ENCODE data around the gene TAS2R60.

Gene TAS2R60, protein sequence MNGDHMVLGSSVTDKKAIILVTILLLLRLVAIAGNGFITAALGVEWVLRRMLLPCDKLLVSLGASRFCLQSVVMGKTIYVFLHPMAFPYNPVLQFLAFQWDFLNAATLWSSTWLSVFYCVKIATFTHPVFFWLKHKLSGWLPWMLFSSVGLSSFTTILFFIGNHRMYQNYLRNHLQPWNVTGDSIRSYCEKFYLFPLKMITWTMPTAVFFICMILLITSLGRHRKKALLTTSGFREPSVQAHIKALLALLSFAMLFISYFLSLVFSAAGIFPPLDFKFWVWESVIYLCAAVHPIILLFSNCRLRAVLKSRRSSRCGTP

DNA sequence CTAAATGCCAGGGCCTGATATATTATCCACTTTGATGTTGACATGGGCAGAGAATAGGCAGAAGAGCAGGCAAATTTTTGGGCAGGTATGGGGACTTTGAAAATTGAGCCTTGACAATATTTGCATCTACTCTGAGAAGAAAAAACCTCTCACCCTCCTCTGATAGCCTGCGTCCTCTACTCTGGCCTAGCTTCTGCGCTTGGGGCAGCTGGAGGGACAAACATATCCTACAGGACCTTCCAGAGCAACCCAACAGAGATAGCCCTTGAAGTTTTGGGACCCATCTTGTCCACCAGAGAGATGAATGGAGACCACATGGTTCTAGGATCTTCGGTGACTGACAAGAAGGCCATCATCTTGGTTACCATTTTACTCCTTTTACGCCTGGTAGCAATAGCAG, at the start of gene TAS2R60:
Gene TAS2R60 (plus strand): TSS at position 301 of the 400 bp plus-strand sequence. CDS start 0 bp downstream, at position 301.
- ChIA-PET CTCF (no interaction called here), POLR2A (no interaction called here)
- H3K4me3 ChIP-seq (ENCODE audit: low read depth, low read length) = no peak within 1 kb of the TSS
- TF ChIP-seq, protein P1, sequence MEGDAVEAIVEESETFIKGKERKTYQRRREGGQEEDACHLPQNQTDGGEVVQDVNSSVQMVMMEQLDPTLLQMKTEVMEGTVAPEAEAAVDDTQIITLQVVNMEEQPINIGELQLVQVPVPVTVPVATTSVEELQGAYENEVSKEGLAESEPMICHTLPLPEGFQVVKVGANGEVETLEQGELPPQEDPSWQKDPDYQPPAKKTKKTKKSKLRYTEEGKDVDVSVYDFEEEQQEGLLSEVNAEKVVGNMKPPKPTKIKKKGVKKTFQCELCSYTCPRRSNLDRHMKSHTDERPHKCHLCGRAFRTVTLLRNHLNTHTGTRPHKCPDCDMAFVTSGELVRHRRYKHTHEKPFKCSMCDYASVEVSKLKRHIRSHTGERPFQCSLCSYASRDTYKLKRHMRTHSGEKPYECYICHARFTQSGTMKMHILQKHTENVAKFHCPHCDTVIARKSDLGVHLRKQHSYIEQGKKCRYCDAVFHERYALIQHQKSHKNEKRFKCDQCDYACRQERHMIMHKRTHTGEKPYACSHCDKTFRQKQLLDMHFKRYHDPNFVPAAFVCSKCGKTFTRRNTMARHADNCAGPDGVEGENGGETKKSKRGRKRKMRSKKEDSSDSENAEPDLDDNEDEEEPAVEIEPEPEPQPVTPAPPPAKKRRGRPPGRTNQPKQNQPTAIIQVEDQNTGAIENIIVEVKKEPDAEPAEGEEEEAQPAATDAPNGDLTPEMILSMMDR (IDR thresholded peaks at IDR 0.05; ENCODE audit: insufficient read depth, low read length, missing control alignments) = no peak
- no peak for DNase-seq (ENCODE audit: low read depth, low spot score)

DNA sequence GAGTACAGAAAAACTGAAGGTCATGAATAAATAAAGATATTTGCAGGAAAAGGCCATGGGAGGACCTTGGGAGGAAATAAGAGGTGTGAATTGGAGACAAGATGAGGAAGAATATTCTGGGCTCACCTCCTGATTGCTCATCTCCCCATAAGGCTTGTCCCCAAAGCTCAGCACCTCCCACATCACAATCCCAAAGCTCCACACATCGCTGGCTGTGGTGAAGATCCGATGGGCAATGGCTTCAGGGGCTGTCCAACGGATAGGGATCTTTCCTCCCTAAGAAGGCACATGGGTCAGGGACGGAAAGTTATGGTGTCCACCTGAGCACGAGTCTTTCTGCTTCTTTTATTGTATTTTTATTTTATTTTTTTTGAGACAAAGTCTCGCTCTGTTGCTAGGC, 49.2 kb upstream of the TAS2R60 start:
- ChIA-PET POLR2A (interaction anchor here (5.6 to 8.0 kb wide), 2 partner anchors 12 kb away, joined by 29 to 104 read pairs; partner anchors contain the start of gene ZYX), CTCF (interaction anchor here (2.0 to 4.6 kb wide), 4 partner anchors 9 to 154 kb away, joined by 6 to 24 read pairs (median 8); partner anchors contain the start of gene EPHA1)
- no peak for DNase-seq (ENCODE audit: low read depth, low spot score)
- no peak overlapping the region for H3K4me3 ChIP-seq (ENCODE audit: low read depth, low read length)
- TF ChIP-seq, protein P1 (IDR thresholded peaks at IDR 0.05; ENCODE audit: insufficient read depth, low read length, missing control alignments) = no peak

DNA sequence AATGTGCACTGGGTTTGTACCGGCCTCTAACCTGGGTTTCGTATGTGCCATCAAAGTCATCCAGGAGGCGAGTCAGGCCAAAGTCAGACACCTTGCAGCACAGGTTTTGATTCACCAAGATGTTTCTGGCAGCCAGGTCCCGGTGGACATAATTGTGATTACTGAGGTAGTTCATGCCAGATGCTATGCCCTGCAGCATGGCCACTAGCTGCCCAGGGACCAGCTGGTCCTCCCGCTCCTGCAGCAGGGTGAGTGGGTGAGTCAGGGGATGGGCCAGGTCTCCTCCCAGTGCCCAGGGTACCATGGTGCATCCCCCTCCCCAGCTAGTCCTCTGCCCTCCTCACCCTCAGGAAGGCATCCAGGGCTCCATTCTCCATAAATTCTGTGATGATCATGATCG, 48.5 kb upstream of the TAS2R60 start:
- TF ChIP-seq, protein P1 (IDR thresholded peaks at IDR 0.05; ENCODE audit: insufficient read depth, low read length, missing control alignments) = no peak
- no peak overlapping the region for H3K4me3 ChIP-seq (ENCODE audit: low read depth, low read length)
- POLR2A ChIA-PET = interaction anchor here (0.6 to 8.0 kb wide), 4 partner anchors 11 to 154 kb away, joined by 3 to 104 read pairs (median 16); partner anchors contain the start of gene ZYX
- CTCF ChIA-PET = interaction anchor here (1.4 to 4.6 kb wide), 3 partner anchors 10 to 155 kb away, joined by 4 to 24 read pairs (median 9); no protein-coding TSS in a partner anchor
- DNase-seq (ENCODE audit: low read depth, low spot score) = no peak

DNA sequence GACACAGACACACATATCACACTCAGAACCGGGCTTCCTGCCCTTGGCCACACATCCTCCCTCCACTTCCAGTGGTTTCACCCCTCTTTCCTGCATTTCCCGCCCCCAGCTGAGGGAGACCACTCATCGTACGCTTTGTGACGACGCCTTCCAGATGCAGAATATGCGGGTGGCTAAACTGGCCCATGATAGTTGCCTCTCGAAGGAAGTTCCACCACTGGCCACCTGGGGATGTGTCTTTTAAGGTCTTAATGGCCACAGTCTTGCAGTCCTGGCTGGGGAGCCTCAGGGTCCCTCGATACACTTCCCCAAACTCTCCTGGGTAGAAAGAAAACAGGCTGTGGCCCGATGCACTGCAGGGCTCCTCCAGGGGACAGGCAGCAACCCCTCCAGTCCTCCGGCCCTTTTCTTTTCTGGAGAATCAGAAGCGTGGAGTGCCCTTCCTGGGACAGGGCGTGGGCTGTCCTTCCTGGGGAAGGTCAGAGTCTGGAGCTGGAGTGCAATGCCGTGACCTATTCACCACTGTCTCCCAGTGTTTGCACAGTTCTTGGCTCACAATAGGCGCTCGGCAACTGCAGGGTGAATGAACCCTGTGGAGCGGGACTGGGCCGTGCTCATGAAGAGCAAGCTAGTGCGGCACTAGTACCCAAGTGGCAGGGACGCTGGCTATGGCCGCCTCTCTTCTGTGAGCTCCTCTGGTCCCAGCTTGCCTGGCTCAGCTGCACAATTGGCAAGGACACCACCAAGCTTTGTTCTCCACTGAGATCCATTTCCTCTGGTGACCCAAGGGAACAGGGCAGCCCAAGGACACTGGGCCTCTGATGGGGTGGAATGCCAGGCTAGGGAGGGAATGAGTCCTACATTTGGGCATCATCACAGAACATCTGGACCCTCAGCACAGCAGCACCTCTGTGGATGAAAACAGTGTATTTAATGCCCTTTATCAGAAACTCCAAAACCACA, 47.8 kb upstream of the TAS2R60 start:
- POLR2A ChIA-PET = interaction anchor here (0.6 to 8.0 kb wide), 5 partner anchors 11 to 155 kb away, joined by 3 to 104 read pairs (median 3); partner anchors contain the start of genes GSTK1 and ZYX
- H3K4me3 ChIP-seq (ENCODE audit: low read depth, low read length) = no peak overlapping the region
- CTCF ChIA-PET = interaction anchor here (0.8 to 4.6 kb wide), 5 partner anchors 10 to 155 kb away, joined by 3 to 24 read pairs (median 9); no protein-coding TSS in a partner anchor
- no peak for DNase-seq (ENCODE audit: low read depth, low spot score)
- TF ChIP-seq, protein P1 (IDR thresholded peaks at IDR 0.05; ENCODE audit: insufficient read depth, low read length, missing control alignments) = peak; percentile 22

DNA sequence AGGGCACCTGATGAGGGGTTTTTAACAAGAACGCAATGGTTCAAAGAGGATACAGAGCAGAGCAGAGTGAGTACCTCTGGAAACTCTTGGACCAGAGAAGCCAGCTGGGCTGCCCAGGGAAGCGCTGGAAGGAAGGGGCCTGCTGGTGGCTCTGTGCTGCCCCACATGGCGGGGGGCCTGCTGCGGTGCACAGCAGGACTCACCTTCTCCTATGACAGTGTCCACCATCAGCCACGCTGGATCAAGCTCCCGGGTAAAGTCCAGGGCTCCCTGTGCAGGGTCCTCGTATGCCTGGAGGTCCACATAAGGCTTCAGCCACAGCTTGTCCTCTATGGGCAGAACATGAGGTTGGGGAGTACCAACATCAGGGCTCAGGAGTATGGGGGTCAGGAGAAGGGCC, 47.1 kb upstream of the TAS2R60 start:
- DNase-seq (ENCODE audit: low read depth, low spot score) = no peak
- H3K4me3 ChIP-seq (ENCODE audit: low read depth, low read length) = no peak overlapping the region
- POLR2A ChIA-PET = interaction anchor here (5.6 to 8.0 kb wide), 2 partner anchors 10 to 14 kb away, joined by 29 to 104 read pairs; partner anchors contain the start of gene ZYX
- CTCF ChIA-PET = interaction anchor here (0.8 to 2.8 kb wide), 4 partner anchors 10 to 156 kb away, joined by 3 to 9 read pairs (median 6); no protein-coding TSS in a partner anchor
- TF ChIP-seq, protein P1 (IDR thresholded peaks at IDR 0.05; ENCODE audit: insufficient read depth, low read length, missing control alignments) = no peak

All from AG04449 (cell line).